Ascending aorta (tissue), 2 donors: Measurements from ENCODE around the gene NEURL1. TPM values are rescaled to one million over a fixed set of nuclear protein-coding genes. Genes with fewer than 3 reads are reported as not detected.

Experiments used
- DNase-seq, 2 donors: peaks; one replicate each; pipeline ENCODE4 v3.0.0-alpha.2; 2019; ENCODE audit warnings: low spot score in 2 of 2
- H3K27ac ChIP-seq, 2 donors: fragments of 200-600 bp; sonication (generic); one replicate each; pipeline ENCODE4 v1.5.1; 2016 to 2017; ENCODE audit warnings: mild to moderate bottlenecking in 1 of 2
- H3K27me3 ChIP-seq: fragments of 200-600 bp; sonication (generic); one replicate; pipeline ENCODE4 v1.5.1; 2017
- H3K36me3 ChIP-seq, 2 donors: fragments of 200-600 bp; sonication (generic); one replicate each; pipeline ENCODE4 v1.5.1; 2016
- H3K4me1 ChIP-seq, 2 donors: fragments of 200-600 bp; sonication (generic); one replicate each; pipeline ENCODE4 v1.5.1; 2016 to 2017; ENCODE audit warnings: mild to moderate bottlenecking in 1 of 2
- H3K4me3 ChIP-seq, 2 donors: fragments of 200-600 bp; sonication (generic); one replicate each; pipeline ENCODE4 v1.5.1; 2016 to 2017; ENCODE audit warnings: mild to moderate bottlenecking in 1 of 2
- H3K9me3 ChIP-seq, 2 donors: fragments of 200-600 bp; sonication (generic); one replicate each; pipeline ENCODE4 v1.5.1; 2016
- CTCF ChIP-seq, 3 experiments: fragments of 200-600 bp in 2 of 3; fragments of 450-650 bp in 1 of 3; sonication (generic) in 2 of 3; IDR thresholded peaks; one replicate each; pipeline ENCODE4 v1.5.1; 2016 to 2019; ENCODE audit warnings: antibody characterized with exemption in 3 of 3, mild to moderate bottlenecking in 1 of 3, moderate library complexity in 1 of 3
- intact Hi-C: fragments of 100-400 bp; cut with DNase I; formaldehyde crosslinking; loops from one replicate; pipeline ENCODE4 v1.15.1; 2023
- total RNA-seq: library from RNA; depleted of rRNA; stranded (reverse); fragments of >200 nt; gene quantifications from one replicate; pipeline ENCODE4 v1.1.0, GENCODE V29; 2016

NEURL1 gene
- total RNA-seq, 1 donor from 2014 or later, result not detected

- Histone ChIP-seq H3K9me3 (no peaks in the 10 kb centered on the region), H3K27ac (no peak overlapping the region), H3K27me3 (no peaks in the 10 kb centered on the region), H3K36me3 (no peaks in the 10 kb centered on the region), H3K4me1 (no peaks in the 10 kb centered on the region), H3K4me3 (no peak overlapping the region)
- no peak for TF ChIP-seq CTCF (IDR thresholded peaks at IDR 0.05)
- intact Hi-C loops, result no loop called here
- no peak for DNase-seq
These were observed 20.2 kb upstream of the NEURL1 start for GRCh38 chr10:103473261-103473671.

GRCh38 chr10:103474077-103474476 is 19.4 kb upstream of the NEURL1 start:
- Histone ChIP-seq H3K9me3 (no peaks in the 10 kb centered on the region), H3K27ac (no peak overlapping the region), H3K27me3 (no peaks in the 10 kb centered on the region), H3K4me1 (no peaks in the 10 kb centered on the region), H3K36me3 (no peaks in the 10 kb centered on the region), H3K4me3 (no peak overlapping the region)
- intact Hi-C loops, result no loop called here
- no peak for TF ChIP-seq CTCF (IDR thresholded peaks at IDR 0.05)
- DNase-seq, result no peak

- intact Hi-C loops, result no loop called here
- Histone ChIP-seq H3K27ac (no peak overlapping the region), H3K4me1 (no peaks in the 10 kb centered on the region), H3K27me3 (no peaks in the 10 kb centered on the region), H3K4me3 (no peak overlapping the region), H3K9me3 (no peaks in the 10 kb centered on the region), H3K36me3 (no peaks in the 10 kb centered on the region)
- DNase-seq, result no peak
- no peak for TF ChIP-seq CTCF (IDR thresholded peaks at IDR 0.05)
These were observed 18.1 kb upstream of the NEURL1 start for GRCh38 chr10:103475437-103475836.

GRCh38 chr10:103476046-103476768 is 17.3 kb upstream of the NEURL1 start:
- intact Hi-C loops, result no loop called here
- DNase-seq, result no peak
- no peak for TF ChIP-seq CTCF (IDR thresholded peaks at IDR 0.05)

GRCh38 chr10:103478671-103479070 is 14.8 kb upstream of the NEURL1 start:
- Histone ChIP-seq H3K36me3 (no peaks in the 10 kb centered on the region), H3K9me3 (no peaks in the 10 kb centered on the region), H3K4me1 (no peaks in the 10 kb centered on the region), H3K27me3 (no peaks in the 10 kb centered on the region), H3K27ac (no peak overlapping the region), H3K4me3 (no peak overlapping the region)
- DNase-seq, result no peak
- no peak for TF ChIP-seq CTCF (IDR thresholded peaks at IDR 0.05)
- intact Hi-C loops, result no loop called here

More at GRCh38 chr10:103476046-103476768, 17.3 kb upstream of the NEURL1 start:
- Histone ChIP-seq H3K27ac (no peak overlapping the region), H3K9me3 (no peaks in the 10 kb centered on the region), H3K4me3 (no peak overlapping the region), H3K4me1 (no peaks in the 10 kb centered on the region), H3K36me3 (no peaks in the 10 kb centered on the region), H3K27me3 (no peaks in the 10 kb centered on the region)
